ENCODE measurements around the gene ARHGAP26.
"Not testable (repeated sequence)": the region's sequence is repeated elsewhere in the genome, so short reads cannot be mapped to it uniquely, and the experiment has no call there.

Gene ARHGAP26

DNA sequence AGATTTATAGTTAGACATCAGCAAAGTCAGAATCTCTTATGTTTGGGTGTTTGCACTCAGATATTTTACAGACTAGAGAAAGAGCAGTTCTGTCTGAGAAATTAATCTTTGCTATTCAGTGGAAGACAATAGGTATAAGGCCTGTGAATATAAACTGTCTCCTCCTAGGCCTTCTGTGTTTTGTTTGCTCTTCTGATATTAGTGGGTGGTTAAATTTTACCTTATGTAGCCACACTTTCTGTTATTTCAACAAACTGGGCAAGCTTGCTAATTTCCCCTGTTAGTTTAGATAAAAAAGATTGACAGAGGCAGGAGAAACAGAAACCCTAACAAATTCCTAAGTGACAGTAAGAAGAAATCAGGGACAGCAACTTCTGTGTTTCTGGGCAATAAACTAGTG is 141.6 kb downstream of the ARHGAP26 start:
- no peak for DNase-seq

GRCh38 chr5:142913728-142914338 is 143.7 kb downstream of the ARHGAP26 start:
- DNase-seq = no peak

DNA sequence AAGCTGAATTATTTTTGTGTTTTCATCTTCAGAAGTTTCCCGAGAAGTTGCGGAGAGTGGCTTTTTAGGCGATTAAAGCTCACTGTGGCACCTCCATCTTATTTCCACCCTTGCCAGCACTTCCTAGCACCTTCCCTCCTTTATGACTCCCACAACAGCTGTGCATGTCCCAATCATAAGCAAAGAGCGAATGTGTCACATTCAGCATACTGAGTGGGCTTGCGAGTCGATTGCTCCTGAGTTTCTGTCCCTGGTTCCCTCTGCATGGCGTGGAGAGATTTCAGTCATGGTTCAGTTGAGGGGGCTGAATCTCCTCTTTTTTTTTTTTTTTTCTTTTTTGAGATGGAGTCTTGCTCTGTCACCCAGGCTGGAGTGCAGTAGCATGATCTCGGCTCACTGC is 144.9 kb downstream of the ARHGAP26 start:
- no peak for DNase-seq

GRCh38 chr5:142915813-142916424 is 145.7 kb downstream of the ARHGAP26 start:
- DNase-seq = peak; percentile 68

GRCh38 chr5:142918959-142919635 is 148.9 kb downstream of the ARHGAP26 start:
- DNase-seq = no peak

GRCh38 chr5:142920849-142921612 is 150.9 kb downstream of the ARHGAP26 start:
- no peak for DNase-seq

- DNase-seq = peak; percentile 73
Observed at GRCh38 chr5:142922223-142922952, 152.2 kb downstream of the ARHGAP26 start.

DNA sequence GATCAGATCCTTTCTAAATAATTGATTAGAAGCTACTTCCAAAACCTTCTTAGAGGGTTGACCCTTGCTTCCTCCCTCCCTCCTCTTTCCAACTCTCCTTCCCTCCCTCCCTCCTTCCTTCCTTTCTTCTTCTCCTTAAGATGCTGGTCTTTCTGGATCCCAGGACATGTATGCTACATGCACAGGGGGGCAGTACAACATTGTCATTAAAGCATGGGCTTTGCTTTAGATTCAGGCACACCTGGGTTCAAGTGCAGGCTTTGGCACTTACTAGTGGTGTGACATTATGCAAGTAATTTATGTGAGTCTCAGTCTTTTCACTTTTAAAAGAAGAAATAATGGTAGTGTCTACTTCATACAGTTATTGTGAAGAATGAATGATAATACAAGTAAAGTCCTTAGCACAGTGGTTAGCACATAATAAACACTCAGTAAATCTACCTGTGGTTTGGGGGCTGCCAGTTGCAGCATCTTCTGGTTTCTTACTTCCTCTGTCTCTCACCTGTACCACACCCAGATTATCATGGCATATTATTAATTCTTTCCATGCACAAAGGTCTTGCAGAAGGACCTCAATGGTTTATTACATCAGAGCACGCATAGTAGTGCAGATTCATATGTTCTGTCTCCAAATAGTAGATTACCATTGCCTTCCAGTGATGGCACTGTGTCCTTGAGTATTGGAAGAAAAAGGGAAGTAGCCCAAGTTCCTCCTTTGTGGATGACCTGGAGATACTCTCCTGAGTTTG is 154.1 kb downstream of the ARHGAP26 start:
- DNase-seq = peak; percentile 46

GRCh38 chr5:142925795-142926194 is 155.6 kb downstream of the ARHGAP26 start:
- DNase-seq = no peak

DNA sequence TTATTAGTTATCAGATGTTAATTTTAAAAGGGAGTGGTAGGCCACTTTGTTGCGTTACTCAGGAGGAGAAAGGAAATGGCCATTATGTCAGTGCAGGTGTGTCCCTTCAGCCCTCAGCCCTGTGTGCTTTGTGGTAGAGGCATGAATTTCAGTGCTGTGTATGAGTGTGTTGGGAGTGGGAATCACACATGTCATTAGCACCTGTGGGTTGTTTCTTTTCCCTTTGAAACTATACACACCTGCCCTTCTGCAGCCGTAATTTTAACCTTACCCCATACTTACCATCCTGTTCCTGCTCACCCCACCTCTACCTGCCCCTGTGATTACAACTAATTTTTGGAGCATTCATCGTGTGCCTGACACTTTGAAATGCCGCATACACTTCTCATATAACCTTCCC is 156.4 kb downstream of the ARHGAP26 start:
- DNase-seq = no peak

GRCh38 chr5:142928999-142929398 is 158.8 kb downstream of the ARHGAP26 start:
- not testable (repeated sequence) for DNase-seq

- DNase-seq = no peak
Observed at GRCh38 chr5:142929587-142929986, 159.4 kb downstream of the ARHGAP26 start.

- no peak for DNase-seq
Observed at GRCh38 chr5:142930395-142931110, 160.4 kb downstream of the ARHGAP26 start.

- peak; percentile 13 for DNase-seq
Observed at GRCh38 chr5:142931896-142932686, 161.9 kb downstream of the ARHGAP26 start.

GRCh38 chr5:142934051-142934762 is 164.0 kb downstream of the ARHGAP26 start:
- peak; percentile 86 for DNase-seq

GRCh38 chr5:142935014-142935413 is 164.8 kb downstream of the ARHGAP26 start:
- no peak for DNase-seq

GRCh38 chr5:142937374-142937773 is 167.2 kb downstream of the ARHGAP26 start:
- DNase-seq = no peak

GRCh38 chr5:142938266-142938880 is 168.2 kb downstream of the ARHGAP26 start:
- peak; percentile 28 for DNase-seq

DNA sequence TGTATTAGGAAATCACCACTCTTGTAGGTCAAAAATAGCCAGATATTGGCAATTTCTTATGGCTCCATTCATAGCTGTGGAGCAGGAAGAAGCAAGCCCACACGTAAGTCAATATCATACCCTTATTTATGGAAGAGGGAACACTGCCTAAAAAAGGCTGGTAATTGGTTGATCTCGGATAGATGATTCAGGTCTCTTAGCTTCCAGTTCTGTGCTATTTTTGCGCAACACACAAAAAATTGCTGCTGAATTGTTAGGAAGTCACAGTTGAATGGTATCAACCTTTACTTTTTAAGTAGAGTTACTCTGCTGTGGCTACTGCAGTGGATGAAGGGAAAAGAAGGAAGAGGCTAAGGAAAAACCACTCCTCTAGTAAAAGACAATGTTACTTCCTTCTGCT is 168.8 kb downstream of the ARHGAP26 start:
- no peak for DNase-seq
